ENCODE results near the gene MUC5B.

MUC5B gene

DNA sequence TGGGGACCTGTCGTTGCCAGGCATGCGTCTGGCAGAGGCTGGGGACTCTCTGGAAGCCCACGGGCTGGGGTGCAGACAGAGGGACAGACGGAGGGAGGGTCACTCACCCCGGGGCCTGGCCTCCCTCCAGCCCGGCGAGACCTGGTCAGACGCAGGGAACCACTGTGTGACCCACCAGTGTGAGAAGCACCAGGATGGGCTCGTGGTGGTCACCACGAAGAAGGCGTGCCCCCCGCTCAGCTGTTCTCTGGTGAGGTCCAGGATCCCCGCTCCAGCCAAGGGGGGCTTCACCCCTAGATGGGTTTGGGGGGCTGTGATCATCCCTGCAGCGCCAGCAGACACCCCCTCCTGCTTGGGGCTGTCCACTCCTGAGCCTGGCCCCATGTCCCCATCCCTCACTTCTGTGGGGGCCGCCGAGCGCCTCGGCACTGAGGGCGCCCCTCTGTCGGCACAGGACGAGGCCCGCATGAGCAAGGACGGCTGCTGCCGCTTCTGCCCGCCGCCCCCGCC is 23.6 kb upstream of the MUC5B start:
- TF ChIP-seq, protein P1, sequence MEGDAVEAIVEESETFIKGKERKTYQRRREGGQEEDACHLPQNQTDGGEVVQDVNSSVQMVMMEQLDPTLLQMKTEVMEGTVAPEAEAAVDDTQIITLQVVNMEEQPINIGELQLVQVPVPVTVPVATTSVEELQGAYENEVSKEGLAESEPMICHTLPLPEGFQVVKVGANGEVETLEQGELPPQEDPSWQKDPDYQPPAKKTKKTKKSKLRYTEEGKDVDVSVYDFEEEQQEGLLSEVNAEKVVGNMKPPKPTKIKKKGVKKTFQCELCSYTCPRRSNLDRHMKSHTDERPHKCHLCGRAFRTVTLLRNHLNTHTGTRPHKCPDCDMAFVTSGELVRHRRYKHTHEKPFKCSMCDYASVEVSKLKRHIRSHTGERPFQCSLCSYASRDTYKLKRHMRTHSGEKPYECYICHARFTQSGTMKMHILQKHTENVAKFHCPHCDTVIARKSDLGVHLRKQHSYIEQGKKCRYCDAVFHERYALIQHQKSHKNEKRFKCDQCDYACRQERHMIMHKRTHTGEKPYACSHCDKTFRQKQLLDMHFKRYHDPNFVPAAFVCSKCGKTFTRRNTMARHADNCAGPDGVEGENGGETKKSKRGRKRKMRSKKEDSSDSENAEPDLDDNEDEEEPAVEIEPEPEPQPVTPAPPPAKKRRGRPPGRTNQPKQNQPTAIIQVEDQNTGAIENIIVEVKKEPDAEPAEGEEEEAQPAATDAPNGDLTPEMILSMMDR (IDR thresholded peaks at IDR 0.05; ENCODE audit: insufficient read depth, low read depth, low read length, missing control alignments), result no peak
- no peak for DNase-seq (ENCODE audit: low read depth)
- no peak overlapping the region for H3K4me3 ChIP-seq (ENCODE audit: low read depth, low read length)

DNA sequence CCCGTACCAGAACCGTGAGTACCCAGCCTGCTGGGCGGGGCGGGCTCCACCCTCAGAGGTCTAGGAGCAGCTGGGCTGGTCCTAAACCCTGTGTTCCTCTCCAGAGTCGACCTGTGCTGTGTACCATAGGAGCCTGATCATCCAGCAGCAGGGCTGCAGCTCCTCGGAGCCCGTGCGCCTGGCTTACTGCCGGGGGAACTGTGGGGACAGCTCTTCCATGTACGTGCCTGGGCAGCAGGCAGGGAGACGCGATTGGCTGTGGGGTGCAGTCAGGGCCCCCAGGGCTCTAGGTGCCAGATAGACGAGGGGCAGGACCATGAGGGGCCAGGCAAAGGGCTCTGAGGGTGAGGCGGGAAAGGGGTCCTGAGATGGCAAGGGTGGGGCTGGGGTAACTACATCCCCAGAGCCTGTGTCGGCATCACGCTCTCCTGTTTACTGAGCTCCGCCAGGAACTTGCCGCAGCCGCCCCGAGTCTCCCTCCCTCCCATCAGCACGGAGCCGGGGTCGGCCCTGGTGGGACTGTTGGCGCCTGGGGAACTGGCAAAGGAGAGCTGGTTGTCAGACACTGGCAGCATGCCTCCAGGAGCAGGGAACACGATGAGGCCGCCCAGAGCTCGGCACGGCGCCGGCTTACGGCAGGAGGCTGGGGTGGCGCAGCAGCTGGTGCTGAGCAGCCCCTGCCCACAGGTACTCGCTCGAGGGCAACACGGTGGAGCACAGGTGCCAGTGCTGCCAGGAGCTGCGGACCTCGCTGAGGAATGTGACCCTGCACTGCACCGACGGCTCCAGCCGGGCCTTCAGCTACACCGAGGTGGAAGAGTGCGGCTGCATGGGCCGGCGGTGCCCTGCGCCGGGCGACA is 22.9 kb upstream of the MUC5B start:
- H3K4me3 ChIP-seq (ENCODE audit: low read depth, low read length), result no peak overlapping the region
- DNase-seq (ENCODE audit: low read depth), result no peak
- TF ChIP-seq, protein P1 (IDR thresholded peaks at IDR 0.05; ENCODE audit: insufficient read depth, low read depth, low read length, missing control alignments), result no peak

DNA sequence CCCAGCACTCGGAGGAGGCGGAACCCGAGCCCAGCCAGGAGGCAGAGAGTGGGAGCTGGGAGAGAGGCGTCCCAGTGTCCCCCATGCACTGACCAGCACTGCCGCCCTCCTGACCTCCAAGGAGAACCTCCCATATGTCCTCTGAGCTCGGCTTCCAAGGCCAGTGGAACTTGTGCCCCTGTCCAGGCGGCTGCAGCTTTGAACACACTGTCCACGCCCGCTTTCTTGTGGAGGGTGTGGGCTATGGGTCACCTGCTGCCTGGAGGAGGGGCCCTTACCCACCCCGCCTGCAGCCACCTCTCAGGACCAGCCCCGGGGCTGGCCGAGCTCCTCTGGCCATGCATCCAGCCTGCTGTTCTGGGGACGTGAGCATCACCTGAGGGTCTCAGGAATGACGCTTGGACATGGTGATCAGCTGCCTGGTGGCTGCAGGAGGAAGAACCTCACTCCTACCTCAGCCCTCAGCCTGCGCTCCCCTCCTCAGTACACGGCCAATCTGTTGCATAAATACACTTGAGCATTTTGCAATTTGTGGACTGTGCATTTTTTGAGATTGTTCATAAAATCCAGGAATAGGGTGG is 22.2 kb upstream of the MUC5B start:
- TF ChIP-seq, protein P1 (IDR thresholded peaks at IDR 0.05; ENCODE audit: insufficient read depth, low read depth, low read length, missing control alignments), result no peak
- DNase-seq (ENCODE audit: low read depth), result no peak
- no peak overlapping the region for H3K4me3 ChIP-seq (ENCODE audit: low read depth, low read length)

DNA sequence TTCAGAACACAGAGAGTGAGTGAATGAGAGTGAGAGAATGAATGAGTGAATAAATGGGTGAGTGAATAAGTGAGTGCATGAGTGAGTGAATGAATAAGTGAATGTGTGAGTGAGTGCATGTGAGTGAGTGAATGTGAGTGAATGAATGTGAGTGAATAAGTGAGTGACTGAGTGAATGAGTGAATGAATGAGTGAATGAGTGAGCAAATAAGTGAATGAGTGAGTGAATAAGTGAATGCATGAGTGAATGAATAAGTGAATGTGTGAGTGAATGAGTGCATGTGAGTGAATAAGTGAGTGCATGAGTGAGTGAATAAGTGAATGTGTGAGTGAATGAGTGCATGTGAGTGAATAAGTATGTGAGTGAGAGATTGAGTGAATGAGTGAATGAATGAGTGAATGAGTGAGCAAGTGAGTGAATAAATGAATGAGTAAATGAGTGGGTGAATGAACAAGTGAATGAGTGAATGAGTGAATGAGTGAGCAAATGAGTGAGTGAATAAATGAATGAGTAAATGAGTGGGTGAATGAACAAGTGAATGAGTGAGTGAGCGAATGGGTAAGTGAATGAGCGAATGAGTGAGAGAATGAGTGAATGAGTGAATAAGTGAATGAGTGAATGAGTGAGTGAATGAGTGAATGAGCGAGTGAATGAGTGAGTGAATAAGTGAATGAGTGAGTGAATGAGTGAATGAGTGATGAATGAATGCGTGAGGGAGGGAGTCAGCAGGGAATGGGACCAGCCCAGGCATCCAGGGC is 21.3 kb upstream of the MUC5B start:
- no peak overlapping the region for H3K4me3 ChIP-seq (ENCODE audit: low read depth, low read length)
- TF ChIP-seq, protein P1 (IDR thresholded peaks at IDR 0.05; ENCODE audit: insufficient read depth, low read depth, low read length, missing control alignments), result no peak
- DNase-seq (ENCODE audit: low read depth), result no peak

- TF ChIP-seq, protein P1 (IDR thresholded peaks at IDR 0.05; ENCODE audit: insufficient read depth, low read depth, low read length, missing control alignments), result no peak
- H3K4me3 ChIP-seq (ENCODE audit: low read depth, low read length), result no peak overlapping the region
- peak; percentile 13 for DNase-seq (ENCODE audit: low read depth)
Measured at GRCh38 chr11:1202154-1202775, 20.6 kb upstream of the MUC5B start.

GRCh38 chr11:1202776-1203504 is 19.9 kb upstream of the MUC5B start:
- TF ChIP-seq, protein P1 (IDR thresholded peaks at IDR 0.05; ENCODE audit: insufficient read depth, low read depth, low read length, missing control alignments), result peak; percentile 93
- H3K4me3 ChIP-seq (ENCODE audit: low read depth, low read length), result no peak overlapping the region
- peak; percentile 47 for DNase-seq (ENCODE audit: low read depth)

Data from GM12865 (cell line).